ENCODE data around the gene LARGE2. TPM values are rescaled to one million over a fixed set of nuclear protein-coding genes. Genes with fewer than 3 reads are reported as not detected.

Gene LARGE2
- total RNA-seq, 1 experiment from 2014 or later: 36.6 TPM

- no peak for DNase-seq
- no peaks in the 10 kb centered on the region for H3K36me3 ChIP-seq (replicated peaks; ENCODE audit: control insufficient read depth, insufficient read depth, low read length)
- H3K4me3 ChIP-seq (ENCODE audit: insufficient read depth, low read depth, low read length): no peak overlapping the region
- no peaks in the 10 kb centered on the region for H3K27me3 ChIP-seq (ENCODE audit: control insufficient read depth, insufficient read depth, low read length)
Measured at GRCh38 chr11:45973601-45974000, 51.1 kb downstream of the LARGE2 start.

GRCh38 chr11:45974806-45975205 is 52.4 kb downstream of the LARGE2 start:
- Histone ChIP-seq H3K4me3 (ENCODE audit: insufficient read depth, low read depth, low read length) (no peak overlapping the region), H3K36me3 (replicated peaks; ENCODE audit: control insufficient read depth, insufficient read depth, low read length) (no peaks in the 10 kb centered on the region; the same call in 1 of the 2 replicates), H3K27me3 (ENCODE audit: control insufficient read depth, insufficient read depth, low read length) (no peaks in the 10 kb centered on the region)
- no peak for DNase-seq

Other genes with a start within 250 kb of the LARGE2 start
- gene SLC35C1, start 117.5 kb upstream of the LARGE2 start, total RNA-seq (2014; rRNA removed; shearing (Covaris generic)): 3.9 and 5.8 TPM in 2 replicates
- gene CRY2, start 75.2 kb upstream of the LARGE2 start, total RNA-seq (2014; rRNA removed; shearing (Covaris generic)): 16.0 and 24.1 TPM in 2 replicates
- gene MAPK8IP1, start 37.0 kb upstream of the LARGE2 start, total RNA-seq (2014; rRNA removed; shearing (Covaris generic)): 10.4 and 15.3 TPM in 2 replicates
- gene FREY1, start 15.4 kb upstream of the LARGE2 start, total RNA-seq (2014; rRNA removed; shearing (Covaris generic)): 0.35 and 2.3 TPM in 2 replicates
- gene PEX16, start 4.8 kb upstream of the LARGE2 start, total RNA-seq (2014; rRNA removed; shearing (Covaris generic)): 39.9 and 43.7 TPM in 2 replicates
- gene PHF21A, start 198.8 kb downstream of the LARGE2 start, total RNA-seq (2014; rRNA removed; shearing (Covaris generic)): 10.1 and 17.6 TPM in 2 replicates

Data from H7 (cell line).